MCF 10A (cell line): Measurements from ENCODE around the gene MZB1. TPM values are rescaled to one million over a fixed set of nuclear protein-coding genes. Genes with fewer than 3 reads are reported as not detected.
"Not testable (repeated sequence)": the region's sequence is repeated elsewhere in the genome, so short reads cannot be mapped to it uniquely, and the experiment has no call there.

Experiments used
- BruUV-seq: library from RNA; stranded (reverse); fragments of 400-500 nt; replicated peaks from 2 replicates; lab custom pipeline; 2021; lab: Mats Ljungman, UMichigan
- CTCF ChIA-PET: fragments of 300-600 bp; sonication (Branson Sonifier 250); formaldehyde crosslinking; extraction: SDS; loops from one replicate; lab custom pipeline; 2021; ENCODE audit warnings: antibody characterized with exemption, inconsistent platforms; lab: Yijun Ruan, JAX
- POLR2A ChIA-PET: fragments of 300-600, 350-650 bp; sonication (Branson Sonifier 250); formaldehyde crosslinking; extraction: SDS; loops from one replicate; lab custom pipeline; 2020; ENCODE audit warnings: antibody characterized with exemption, inconsistent platforms; lab: Yijun Ruan, JAX
- DNase-seq: peaks from one replicate; pipeline ENCODE4 v3.0.0-alpha.2; 2018; ENCODE audit not compliant: unreplicated experiment
- H3K27ac Mint-ChIP-seq: one replicate; pipeline ENCODE4 v1.8.0; 2022; ENCODE audit warnings: mild to moderate bottlenecking, low read depth, mixed read lengths; ENCODE audit not compliant: unreplicated experiment
- H3K27me3 Mint-ChIP-seq: one replicate; pipeline ENCODE4 v1.8.0; 2022; ENCODE audit warnings: mixed read lengths; ENCODE audit not compliant: insufficient read depth, unreplicated experiment
- H3K36me3 Mint-ChIP-seq: one replicate; pipeline ENCODE4 v1.8.0; 2022; ENCODE audit warnings: mild to moderate bottlenecking, moderate library complexity, mixed read lengths; ENCODE audit not compliant: insufficient read depth, unreplicated experiment
- H3K4me1 Mint-ChIP-seq: one replicate; pipeline ENCODE4 v1.8.0; 2022; ENCODE audit warnings: mixed read lengths; ENCODE audit not compliant: insufficient read depth, unreplicated experiment
- H3K4me3 Mint-ChIP-seq: one replicate; pipeline ENCODE4 v1.8.0; 2022; ENCODE audit warnings: mild to moderate bottlenecking, moderate library complexity, mixed read lengths; ENCODE audit not compliant: unreplicated experiment
- H3K9me3 Mint-ChIP-seq: one replicate; pipeline ENCODE4 v1.8.0; 2022; ENCODE audit warnings: mixed read lengths; ENCODE audit not compliant: unreplicated experiment
- CTCF ChIP-seq: fragments of 200-600 bp; IDR thresholded peaks from one replicate; pipeline ENCODE4 v1.8.0; 2022; ENCODE audit warnings: antibody characterized with exemption, mild to moderate bottlenecking; ENCODE audit not compliant: unreplicated experiment
- intact Hi-C: fragments of 100-400 bp; cut with micrococcal nuclease; formaldehyde crosslinking; loops from 2 replicates; pipeline ENCODE4 v1.14.1; 2022
- total RNA-seq: library from RNA; stranded (reverse); gene quantifications from 2 replicates; pipeline ENCODE4 v1.2.3, GENCODE V29; 2022

MZB1 gene
- total RNA-seq, 1 experiment from 2014 or later, result not detected

GRCh38 chr5:139354186-139354585 lies 35.5 kb downstream of the MZB1 start:
- Mint-ChIP-seq H3K27ac (no peak overlapping the region), H3K4me1 (peaks cover 16% of the 10 kb centered on the region), H3K9me3 (peaks cover 9% of the 10 kb centered on the region), H3K4me3 (no peak overlapping the region), H3K36me3 (peaks cover 73% of the 10 kb centered on the region), H3K27me3 (no peaks in the 10 kb centered on the region)
- no peak for TF ChIP-seq CTCF
- BruUV-seq, result no TSS peak
- DNase-seq, result no peak
- ChIA-PET POLR2A (interaction anchor here (0.9 to 3.8 kb wide), 4 partner anchors 10 to 207 kb away, joined by 4 to 33 read pairs (median 4); partner anchors contain the start of genes PAIP2 and UBE2D2), CTCF (interaction anchor here (0.5 to 1.8 kb wide), 3 partner anchors 12 to 483 kb away, joined by 3 to 16 read pairs (median 3); partner anchors contain the start of gene PAIP2)
- intact Hi-C loops, result no loop called here

- Mint-ChIP-seq H3K36me3 (peaks cover 74% of the 10 kb centered on the region), H3K4me1 (peaks cover 21% of the 10 kb centered on the region)
- DNase-seq, H3K27ac Mint-ChIP-seq, H3K9me3 Mint-ChIP-seq, H3K27me3 Mint-ChIP-seq, POLR2A ChIA-PET, intact Hi-C loops, H3K4me3 Mint-ChIP-seq, BruUV-seq: not testable (repeated sequence)
- CTCF ChIA-PET, result interaction anchor here (0.6 to 0.7 kb wide), 3 partner anchors 18 to 496 kb away, joined by 3 to 4 read pairs (median 3); no protein-coding TSS in a partner anchor
Observed at GRCh38 chr5:139347863-139348262, 41.9 kb downstream of the MZB1 start.

- Mint-ChIP-seq H3K4me1 (peaks cover 26% of the 10 kb centered on the region), H3K36me3 (peaks cover 73% of the 10 kb centered on the region)
- intact Hi-C loops, BruUV-seq, H3K27ac Mint-ChIP-seq, CTCF ChIA-PET, H3K4me3 Mint-ChIP-seq, DNase-seq, H3K27me3 Mint-ChIP-seq, H3K9me3 Mint-ChIP-seq: not testable (repeated sequence)
- POLR2A ChIA-PET, result interaction anchor here (1.0 kb wide), 1 partner anchor 19 kb away, joined by 3 read pairs; no protein-coding TSS in a partner anchor
Observed at GRCh38 chr5:139345442-139345841, 44.3 kb downstream of the MZB1 start.

GRCh38 chr5:139344177-139344576 lies 45.5 kb downstream of the MZB1 start:
- DNase-seq, result no peak
- BruUV-seq, result no TSS peak
- Mint-ChIP-seq H3K27ac (no peak overlapping the region), H3K4me1 (peaks cover 26% of the 10 kb centered on the region), H3K4me3 (no peak overlapping the region), H3K36me3 (peaks cover 65% of the 10 kb centered on the region), H3K9me3 (no peaks in the 10 kb centered on the region), H3K27me3 (no peaks in the 10 kb centered on the region)
- ChIA-PET CTCF (interaction anchor here (0.5 to 0.7 kb wide), 3 partner anchors 27 to 899 kb away, joined by 3 to 4 read pairs (median 3); no protein-coding TSS in a partner anchor), POLR2A (interaction anchor here (0.6 to 1.1 kb wide), 4 partner anchors 10 to 72 kb away, joined by 3 to 5 read pairs (median 4); no protein-coding TSS in a partner anchor)
- TF ChIP-seq CTCF, result no peak
- intact Hi-C loops, result no loop called here

GRCh38 chr5:139343476-139343875 lies 46.2 kb downstream of the MZB1 start:
- no TSS peak for BruUV-seq
- Mint-ChIP-seq H3K4me1 (peaks cover 20% of the 10 kb centered on the region), H3K36me3 (peaks cover 58% of the 10 kb centered on the region), H3K9me3 (no peaks in the 10 kb centered on the region), H3K27me3 (no peaks in the 10 kb centered on the region), H3K27ac (peak overlapping the region; percentile 100), H3K4me3 (peak overlapping the region; percentile 97)
- no peak for TF ChIP-seq CTCF
- no peak for DNase-seq
- ChIA-PET POLR2A (interaction anchor here (0.7 to 4.1 kb wide), 3 partner anchors 10 to 34 kb away, joined by 5 to 43 read pairs (median 5); no protein-coding TSS in a partner anchor), CTCF (interaction anchor here (0.5 to 0.7 kb wide), 2 partner anchors 59 to 898 kb away, joined by 3 to 4 read pairs; no protein-coding TSS in a partner anchor)
- intact Hi-C loops, result no loop called here
